ENCODE measurements around the gene LCP2. TPM values are rescaled to one million over a fixed set of nuclear protein-coding genes. Genes with fewer than 3 reads are reported as not detected.

The LCP2 gene
- total RNA-seq, 2 donors from 2014 or later: 3.9 to 6.5 TPM

DNA sequence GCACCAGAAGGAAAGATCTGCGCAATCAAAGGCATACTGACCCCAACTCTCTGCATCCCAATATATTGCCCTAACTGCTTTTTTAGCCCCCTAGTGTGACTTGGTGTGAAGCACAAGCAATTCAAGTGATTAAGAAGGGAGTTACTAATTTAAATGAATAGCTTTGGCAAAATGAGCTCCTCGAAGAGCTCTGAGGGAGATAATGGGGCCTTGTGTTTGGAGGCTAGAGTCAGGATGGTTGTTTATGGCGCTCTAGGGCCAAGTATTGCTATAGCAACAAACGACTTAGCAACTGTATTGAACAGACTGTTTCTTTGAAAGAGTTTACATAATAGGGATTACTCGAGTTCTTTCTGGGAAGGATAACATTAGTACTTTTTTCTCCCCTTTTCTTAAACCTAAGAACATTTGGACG lies 76.2 kb downstream of the LCP2 start:
- Histone ChIP-seq H3K9me3 (no peaks in the 10 kb centered on the region), H3K27me3 (no peaks in the 10 kb centered on the region), H3K4me1 (peaks cover 0 to 4% of the 10 kb centered on the region in 2 donors), H3K36me3 (no peaks in the 10 kb centered on the region), H3K4me3 (no peak overlapping the region), H3K27ac (peak overlapping the region in 1 of 2 donors; percentile 3)
- no peak for DNase-seq (ENCODE audit: low spot score)
- TF ChIP-seq, protein P1, sequence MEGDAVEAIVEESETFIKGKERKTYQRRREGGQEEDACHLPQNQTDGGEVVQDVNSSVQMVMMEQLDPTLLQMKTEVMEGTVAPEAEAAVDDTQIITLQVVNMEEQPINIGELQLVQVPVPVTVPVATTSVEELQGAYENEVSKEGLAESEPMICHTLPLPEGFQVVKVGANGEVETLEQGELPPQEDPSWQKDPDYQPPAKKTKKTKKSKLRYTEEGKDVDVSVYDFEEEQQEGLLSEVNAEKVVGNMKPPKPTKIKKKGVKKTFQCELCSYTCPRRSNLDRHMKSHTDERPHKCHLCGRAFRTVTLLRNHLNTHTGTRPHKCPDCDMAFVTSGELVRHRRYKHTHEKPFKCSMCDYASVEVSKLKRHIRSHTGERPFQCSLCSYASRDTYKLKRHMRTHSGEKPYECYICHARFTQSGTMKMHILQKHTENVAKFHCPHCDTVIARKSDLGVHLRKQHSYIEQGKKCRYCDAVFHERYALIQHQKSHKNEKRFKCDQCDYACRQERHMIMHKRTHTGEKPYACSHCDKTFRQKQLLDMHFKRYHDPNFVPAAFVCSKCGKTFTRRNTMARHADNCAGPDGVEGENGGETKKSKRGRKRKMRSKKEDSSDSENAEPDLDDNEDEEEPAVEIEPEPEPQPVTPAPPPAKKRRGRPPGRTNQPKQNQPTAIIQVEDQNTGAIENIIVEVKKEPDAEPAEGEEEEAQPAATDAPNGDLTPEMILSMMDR (IDR thresholded peaks at IDR 0.05): no peak

GRCh38 chr5:170220191-170220590 lies 77.4 kb downstream of the LCP2 start:
- DNase-seq (ENCODE audit: low spot score): no peak
- TF ChIP-seq, protein P1 (IDR thresholded peaks at IDR 0.05): no peak
- H3K4me3 ChIP-seq: no peak overlapping the region
- H3K9me3 ChIP-seq: no peaks in the 10 kb centered on the region
- no peaks in the 10 kb centered on the region for H3K36me3 ChIP-seq
- no peak overlapping the region for H3K27ac ChIP-seq
- H3K27me3 ChIP-seq: no peaks in the 10 kb centered on the region
- H3K4me1 ChIP-seq: no peaks in the 10 kb centered on the region

- TF ChIP-seq, protein P1 (IDR thresholded peaks at IDR 0.05): no peak
- Histone ChIP-seq H3K27ac (no peak overlapping the region), H3K4me1 (no peaks in the 10 kb centered on the region), H3K36me3 (no peaks in the 10 kb centered on the region), H3K27me3 (no peaks in the 10 kb centered on the region), H3K9me3 (no peaks in the 10 kb centered on the region), H3K4me3 (no peak overlapping the region)
- DNase-seq (ENCODE audit: low spot score): no peak
Observed at GRCh38 chr5:170219615-170220014, 78.0 kb downstream of the LCP2 start.

DNA sequence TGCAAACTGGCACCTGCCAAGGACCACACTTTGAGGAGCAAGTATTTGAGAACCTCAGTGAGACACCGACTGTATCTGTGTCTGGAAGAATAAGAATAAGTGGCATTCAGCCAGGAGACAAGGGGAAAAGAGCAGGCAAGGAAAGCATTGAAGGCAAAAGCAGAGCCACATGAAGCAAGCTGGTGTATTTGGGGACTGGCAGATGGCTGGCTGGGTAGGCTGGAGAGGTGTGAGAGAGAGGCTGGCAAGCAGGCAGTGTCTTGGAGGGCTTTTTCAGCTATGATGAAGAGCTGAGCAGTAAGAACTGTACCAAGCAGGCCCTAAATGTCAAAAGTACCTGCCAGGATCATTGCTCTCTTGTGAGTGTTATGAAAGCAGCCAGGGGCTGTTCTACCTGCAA lies 78.9 kb downstream of the LCP2 start:
- no peaks in the 10 kb centered on the region for H3K9me3 ChIP-seq

DNA sequence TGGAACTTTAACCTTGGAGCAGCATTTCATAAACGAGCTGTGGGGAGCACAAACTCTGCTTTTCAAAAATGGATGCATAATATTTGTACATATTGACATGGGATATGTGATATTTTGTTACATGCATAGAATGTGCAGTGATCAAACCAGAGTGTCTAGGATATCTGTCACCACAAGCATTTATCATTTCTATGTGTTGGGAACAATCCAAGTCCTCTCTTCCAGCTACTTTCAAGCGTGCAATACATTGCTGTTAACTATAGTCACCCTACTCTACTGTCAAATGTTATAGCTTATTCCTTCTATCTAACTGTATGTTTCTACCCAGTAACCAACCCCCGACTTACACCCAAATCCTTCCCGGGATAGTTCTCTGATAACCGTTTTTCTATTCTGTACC lies 79.7 kb downstream of the LCP2 start:
- Histone ChIP-seq H3K27ac (no peak overlapping the region), H3K9me3 (no peaks in the 10 kb centered on the region), H3K36me3 (no peaks in the 10 kb centered on the region), H3K4me1 (no peaks in the 10 kb centered on the region), H3K4me3 (no peak overlapping the region), H3K27me3 (no peaks in the 10 kb centered on the region)
- TF ChIP-seq, protein P1 (IDR thresholded peaks at IDR 0.05): no peak
- no peak for DNase-seq (ENCODE audit: low spot score)

More for the DNA sequence above, 78.9 kb downstream of the LCP2 start:
- no peaks in the 10 kb centered on the region for H3K4me1 ChIP-seq
- H3K4me3 ChIP-seq: no peak overlapping the region
- TF ChIP-seq, protein P1 (IDR thresholded peaks at IDR 0.05): no peak
- no peak for DNase-seq (ENCODE audit: low spot score)
- H3K36me3 ChIP-seq: no peaks in the 10 kb centered on the region
- no peaks in the 10 kb centered on the region for H3K27me3 ChIP-seq
- H3K27ac ChIP-seq: no peak overlapping the region

- no peak for DNase-seq (ENCODE audit: low spot score)
- TF ChIP-seq, protein P1 (IDR thresholded peaks at IDR 0.05): peak; percentile 7 to 63
- H3K9me3 ChIP-seq: no peaks in the 10 kb centered on the region
- no peaks in the 10 kb centered on the region for H3K36me3 ChIP-seq
- no peaks in the 10 kb centered on the region for H3K27me3 ChIP-seq
- no peak overlapping the region for H3K4me3 ChIP-seq
- H3K27ac ChIP-seq: no peak overlapping the region
- H3K4me1 ChIP-seq: no peaks in the 10 kb centered on the region
Observed at GRCh38 chr5:170216257-170216864, 81.2 kb downstream of the LCP2 start.
